GM18873 (cell line): Measurements from ENCODE around the gene ACYP1.

Experiments
- ATAC-seq: cut with Tn5 transposase; IDR thresholded peaks from one replicate; pipeline ENCODE4 v1.9.1; 2021; ENCODE audit warnings: mild to moderate bottlenecking, moderate library complexity, moderate number of reproducible peaks; ENCODE audit not compliant: unreplicated experiment, low FRiP score

ACYP1 gene

DNA sequence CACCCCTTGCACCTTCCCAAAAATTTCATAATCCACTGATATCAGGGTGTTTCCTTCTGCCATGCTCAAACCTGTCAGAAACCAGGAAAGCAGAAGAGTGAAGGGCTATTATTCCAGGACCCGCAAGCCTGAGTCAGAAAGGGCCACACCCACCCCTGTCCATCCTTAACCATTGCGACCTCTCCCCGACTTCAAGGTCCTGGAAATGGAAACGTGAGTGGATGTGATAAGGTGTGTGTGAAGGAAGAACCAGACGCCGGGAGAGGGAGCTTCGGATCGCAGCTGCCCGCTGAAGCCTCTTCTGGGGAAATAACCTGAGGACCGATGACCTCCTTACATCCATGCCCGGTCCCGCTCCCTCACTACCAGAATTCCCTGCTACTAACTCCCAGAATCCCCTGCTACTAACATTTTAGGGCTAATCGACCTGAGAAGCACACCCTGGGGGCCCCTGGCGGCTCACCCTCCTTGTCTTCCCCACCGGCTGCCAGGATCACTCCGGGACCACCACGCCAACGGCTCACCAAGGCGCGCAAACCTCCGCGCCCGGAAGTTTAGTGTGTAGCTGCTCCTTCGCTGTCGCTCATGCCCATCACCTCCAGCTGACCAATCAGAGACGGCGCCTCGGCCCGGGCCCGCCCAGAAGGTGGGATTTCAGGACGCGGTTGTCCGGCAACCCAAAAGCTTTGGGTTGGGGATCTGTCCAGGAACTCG lies at the start of gene ACYP1:
Gene ACYP1 (minus strand): TSS at position 534 of the 714 bp plus-strand sequence. CDS start 471 bp downstream, at position 63.
- ATAC-seq, result peak; percentile 85

DNA sequence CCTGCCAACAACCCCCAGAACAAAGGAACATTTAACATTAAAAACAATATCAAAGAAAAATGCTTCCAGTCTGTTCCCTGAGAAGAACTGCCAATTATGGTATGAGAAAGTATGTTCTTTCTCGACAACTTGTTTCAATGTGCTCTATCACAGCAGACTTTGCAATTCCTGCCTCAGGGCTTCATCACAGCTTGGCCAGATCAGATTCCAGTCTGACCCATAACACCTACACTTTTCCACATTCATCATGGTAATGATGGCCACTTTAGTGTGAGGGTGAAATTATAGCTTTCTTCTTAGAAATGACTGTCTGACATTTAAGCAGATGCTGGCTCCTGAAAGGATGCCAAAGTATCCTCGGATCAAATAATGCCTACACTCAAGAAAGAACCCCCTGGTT lies 46.1 kb upstream of the ACYP1 start:
- ATAC-seq, result no peak

DNA sequence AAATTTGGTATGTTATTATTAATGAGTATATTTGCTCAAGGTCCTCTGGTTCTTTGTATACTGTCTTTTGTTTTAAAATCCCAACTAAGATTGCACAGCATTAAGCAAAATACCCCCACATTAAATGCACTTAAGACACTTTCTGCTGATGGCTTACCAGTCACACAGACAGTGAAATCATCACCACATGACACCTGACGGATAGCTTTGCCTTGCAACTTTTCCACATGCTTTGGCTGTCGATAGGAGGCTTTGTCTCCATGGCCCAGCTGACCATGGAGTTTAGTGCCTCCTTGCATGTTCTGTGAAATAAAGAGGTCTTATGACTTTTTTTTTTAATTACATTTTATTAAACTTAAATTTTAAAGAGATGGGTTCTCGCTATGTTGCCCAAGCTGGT lies 43.4 kb upstream of the ACYP1 start:
- no peak for ATAC-seq

DNA sequence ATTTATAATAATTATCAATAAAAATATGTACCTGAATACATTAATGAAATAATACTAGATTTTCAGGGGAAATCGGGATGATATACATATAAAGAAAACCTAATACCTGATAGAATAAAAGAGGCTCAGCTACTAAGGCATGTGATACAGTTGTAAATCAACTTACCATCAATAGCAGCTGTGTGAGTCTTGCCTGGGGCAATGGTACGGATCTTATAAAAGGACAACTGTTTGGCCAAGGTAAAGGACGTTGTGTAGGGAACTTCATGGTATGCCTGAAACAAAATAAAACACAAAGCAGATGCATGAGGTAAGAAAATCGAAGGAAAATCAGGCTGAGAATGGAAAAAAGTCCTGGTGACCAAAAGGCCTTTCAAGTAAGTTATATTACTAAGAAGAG lies 37.7 kb upstream of the ACYP1 start:
- no peak for ATAC-seq

DNA sequence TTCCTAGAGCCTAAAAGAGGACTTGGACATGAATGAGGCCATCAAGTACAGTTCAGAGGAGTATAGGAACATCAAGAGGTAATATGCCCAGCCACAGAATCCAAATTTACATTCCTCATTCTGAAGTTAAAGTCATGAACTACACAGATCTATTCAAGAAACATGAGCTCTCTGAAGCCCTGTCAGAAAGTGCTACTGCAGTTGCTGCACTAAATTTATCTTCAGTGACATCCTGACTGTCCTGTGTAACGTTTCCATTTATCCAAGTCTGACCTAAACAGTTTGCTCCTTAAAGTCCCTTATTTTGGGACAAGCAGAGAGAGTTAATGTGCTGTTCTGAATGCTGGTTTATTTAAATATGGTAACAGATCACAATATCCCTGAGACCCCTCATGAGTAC lies 34.9 kb upstream of the ACYP1 start:
- no peak for ATAC-seq

DNA sequence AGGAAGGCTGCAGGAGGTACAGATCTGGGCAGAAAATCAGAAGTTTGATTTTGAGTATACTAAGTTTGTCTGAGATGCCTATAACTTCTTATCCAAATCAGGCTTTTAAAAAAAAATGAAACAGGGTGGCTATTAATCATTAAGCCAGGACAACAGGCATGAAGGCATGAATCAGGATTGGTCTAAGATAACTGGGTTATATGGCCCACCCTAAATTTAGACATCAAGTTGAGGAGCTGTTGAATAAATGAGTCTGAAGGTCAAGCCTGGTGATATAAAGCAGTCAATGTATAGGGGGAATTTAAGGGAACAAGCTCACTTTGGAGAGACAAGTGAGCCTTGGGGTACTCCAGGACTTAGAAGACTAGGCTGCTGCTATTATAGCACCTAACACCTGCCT lies 34.4 kb upstream of the ACYP1 start:
- ATAC-seq, result no peak

DNA sequence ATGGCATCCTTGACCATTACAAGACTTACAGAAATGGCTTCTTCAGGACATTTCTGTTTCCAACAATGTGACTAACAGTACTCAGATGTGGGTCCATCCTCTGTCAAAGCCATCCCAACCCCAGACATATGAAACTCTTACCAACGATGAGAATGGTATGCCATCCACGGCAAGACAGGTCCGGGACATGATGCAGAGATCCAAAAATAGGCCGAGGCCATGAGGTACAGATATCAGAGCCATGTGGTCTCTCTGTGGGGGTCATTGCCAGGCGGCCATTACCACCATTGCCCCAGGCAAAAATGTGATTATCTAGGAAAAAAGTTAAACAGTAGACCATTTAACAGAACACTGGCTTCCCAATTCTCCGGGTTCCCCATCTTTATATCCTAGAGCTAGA lies 33.1 kb upstream of the ACYP1 start:
- no peak for ATAC-seq

DNA sequence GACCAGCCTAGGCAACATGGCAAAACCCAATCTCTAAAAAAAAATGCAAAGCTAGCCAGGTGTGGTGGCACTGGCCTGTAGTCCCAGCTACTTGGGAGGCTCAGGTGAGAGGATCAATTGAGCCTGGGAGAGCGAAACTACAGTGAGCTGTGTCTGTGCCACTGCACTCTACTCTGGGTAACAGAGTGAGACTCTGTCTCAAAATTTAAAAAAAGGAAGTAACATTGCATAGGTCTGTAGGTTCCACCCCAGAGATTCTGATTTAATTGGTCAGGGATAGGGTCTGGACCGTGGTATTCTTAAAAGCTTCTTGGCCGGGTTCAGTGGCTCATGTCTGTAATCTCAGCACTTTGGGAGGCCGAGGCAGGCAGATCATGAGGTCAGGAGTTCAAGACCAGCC lies 31.9 kb upstream of the ACYP1 start:
- ATAC-seq, result no peak

DNA sequence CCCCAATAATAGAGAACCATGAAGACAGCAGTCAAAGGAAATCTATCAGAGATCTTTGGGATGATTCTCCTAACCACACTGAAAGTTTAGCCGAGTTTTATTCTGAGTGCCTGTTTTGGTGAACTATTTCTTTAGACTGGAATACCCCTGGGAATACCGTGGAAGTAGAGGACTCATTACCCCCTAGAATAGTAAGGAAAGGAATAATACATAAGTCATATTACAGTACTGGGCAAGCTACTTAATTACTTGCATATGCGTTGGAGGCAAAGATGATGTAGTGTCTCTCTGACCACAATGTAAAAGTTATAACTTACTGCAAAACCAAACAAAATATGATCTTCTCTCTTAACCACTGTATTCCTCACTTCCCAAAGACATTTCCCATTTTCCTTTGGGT lies 31.1 kb upstream of the ACYP1 start:
- no peak for ATAC-seq

DNA sequence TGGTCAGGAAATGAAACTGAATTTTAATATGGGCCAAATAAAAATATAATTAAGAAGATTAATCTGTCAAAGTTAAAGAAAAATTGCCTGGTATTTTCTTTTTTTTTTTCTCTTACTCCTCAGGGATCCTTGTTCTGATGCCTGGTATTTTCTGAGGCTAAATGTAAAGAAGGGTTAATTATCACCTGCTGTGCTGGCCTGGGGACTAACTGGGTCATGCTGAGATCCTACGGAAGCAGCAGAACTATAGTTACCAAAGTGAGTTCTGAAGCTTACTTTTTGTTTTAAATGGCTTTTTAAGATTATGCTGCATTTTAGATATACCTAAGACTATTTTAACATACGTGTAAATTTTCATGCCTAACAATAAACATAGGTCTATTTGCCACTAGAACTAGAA lies 28.9 kb upstream of the ACYP1 start:
- no peak for ATAC-seq

DNA sequence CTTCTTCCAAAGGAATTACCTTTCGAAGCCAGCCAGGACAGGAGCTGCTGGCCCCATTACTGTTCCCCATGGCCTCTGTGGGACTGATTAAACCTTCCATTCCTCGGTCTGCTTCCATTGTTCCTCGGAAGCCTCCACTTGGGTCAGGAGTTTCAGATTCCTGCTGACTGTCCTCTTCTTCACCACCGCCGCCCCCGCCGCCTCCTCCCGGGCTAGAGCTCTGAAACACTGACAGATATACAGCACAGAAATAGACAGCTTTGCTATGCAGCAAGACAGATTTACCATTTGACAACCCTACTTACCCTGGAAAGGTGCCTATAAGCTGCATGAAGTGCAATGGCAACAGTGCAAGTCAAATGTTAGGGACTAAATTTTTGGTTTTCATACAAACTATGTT lies 27.4 kb upstream of the ACYP1 start:
- no peak for ATAC-seq

DNA sequence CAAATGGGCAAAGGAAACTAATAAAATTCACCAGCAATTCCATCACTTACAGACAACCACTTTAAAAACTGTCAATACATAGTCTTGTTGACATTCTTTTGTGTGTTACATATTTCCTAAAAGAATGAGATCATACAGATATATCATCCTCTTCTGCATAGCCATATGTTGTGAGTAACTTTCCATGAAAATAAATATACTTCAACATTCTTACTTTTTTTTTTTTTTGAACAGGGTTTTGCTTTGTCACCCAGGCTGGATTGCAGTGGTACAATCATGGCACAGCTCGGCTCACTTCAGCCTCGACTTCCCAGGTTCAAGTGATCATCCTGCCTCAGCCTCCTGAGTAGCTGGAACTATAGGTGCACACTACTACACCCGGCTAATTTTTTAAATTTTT lies 26.5 kb upstream of the ACYP1 start:
- ATAC-seq, result no peak

DNA sequence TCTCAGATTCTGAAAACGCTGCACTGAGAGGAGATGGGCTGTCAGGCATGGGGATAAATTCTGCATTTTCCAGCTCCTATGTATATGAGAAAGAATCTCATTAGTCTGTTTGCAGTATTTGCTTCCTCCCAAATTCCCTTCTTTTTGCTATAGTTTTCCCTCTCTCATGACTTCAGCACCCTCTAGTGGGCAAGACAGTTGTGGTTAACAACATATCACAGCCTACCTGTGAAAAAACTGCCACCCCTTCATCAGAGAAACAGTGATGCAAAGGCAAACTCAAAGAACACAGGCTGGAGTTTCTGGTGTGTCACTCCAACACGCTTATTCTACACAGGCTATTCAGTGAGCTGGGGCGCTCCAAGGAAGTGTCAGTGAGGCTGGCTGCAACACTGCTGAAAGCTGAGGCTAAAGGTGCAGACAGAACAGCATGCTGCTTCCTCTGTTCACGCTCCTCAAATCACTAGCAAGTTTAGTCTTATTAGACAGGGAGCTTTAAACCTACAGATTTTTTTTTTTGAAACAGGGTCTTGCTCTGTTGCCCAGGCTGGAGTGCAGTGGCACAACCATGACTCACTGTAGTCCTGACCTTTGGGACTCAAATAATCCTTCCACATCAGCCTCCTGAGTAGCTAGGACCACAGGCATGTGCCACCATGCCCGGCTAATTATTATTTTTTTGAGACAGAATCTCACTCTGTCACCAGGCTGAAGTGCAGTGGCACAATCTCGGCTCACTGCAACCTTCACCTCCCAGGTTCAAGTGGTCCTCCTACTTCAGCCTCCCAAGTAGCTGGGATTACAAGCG lies 24.9 kb upstream of the ACYP1 start:
- ATAC-seq, result no peak

DNA sequence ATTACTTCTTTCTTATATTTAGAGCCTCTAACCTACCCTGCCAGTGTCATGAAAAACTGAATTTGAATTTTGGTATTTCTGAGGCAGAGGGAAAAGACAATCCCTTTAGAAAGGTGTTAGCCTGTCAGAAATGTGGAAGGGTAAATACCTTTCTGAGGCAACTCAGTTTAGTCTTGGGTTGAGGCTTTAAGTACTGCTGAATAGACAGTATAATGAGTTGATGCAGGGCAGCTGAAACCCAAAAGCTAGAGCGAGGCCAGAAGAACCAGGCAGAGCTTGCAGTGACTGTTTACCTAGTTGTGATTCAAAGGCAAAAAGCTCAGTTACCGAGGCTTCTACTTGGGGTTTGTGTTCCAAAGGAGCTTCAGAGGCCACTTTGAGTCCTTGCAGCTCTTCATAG lies 24.3 kb upstream of the ACYP1 start:
- no peak for ATAC-seq

DNA sequence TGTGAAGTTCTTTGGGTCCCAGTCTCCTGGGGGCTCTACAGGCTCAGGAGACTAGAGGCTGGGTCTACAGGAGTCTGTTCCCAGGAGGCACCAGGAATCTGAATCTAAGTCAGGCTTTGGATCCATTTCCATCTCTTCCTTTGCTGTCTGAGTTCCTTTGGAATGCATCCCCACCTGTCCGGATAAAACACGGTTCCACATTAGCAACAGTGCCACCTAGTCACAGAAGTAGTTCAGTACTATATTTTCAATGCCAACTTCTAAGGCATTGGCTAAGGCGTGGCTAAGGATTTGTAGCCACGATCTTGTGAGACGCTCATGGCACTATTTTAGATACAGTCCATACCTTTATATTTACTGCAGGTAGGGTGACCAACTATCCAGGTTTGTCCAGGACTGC lies 20.7 kb upstream of the ACYP1 start:
- no peak for ATAC-seq

DNA sequence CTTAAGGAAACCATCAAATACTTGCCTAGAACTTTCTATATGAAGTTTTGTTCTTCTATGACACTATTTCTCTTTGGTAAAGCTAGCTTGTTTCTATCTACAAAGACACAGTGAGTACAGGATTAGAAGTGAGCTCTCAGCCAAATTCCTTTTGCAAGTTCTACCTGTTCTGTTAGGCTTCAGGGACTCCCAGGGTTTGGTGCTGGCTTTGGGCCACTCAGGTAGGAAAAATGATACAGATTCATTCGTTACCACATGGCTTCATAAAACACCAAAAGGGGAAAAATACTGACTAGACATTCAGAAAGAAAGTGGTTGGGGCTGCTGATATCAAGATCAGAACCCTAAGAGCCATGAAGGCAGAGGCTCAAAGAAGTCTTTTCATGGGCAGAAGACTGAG lies 19.4 kb upstream of the ACYP1 start:
- no peak for ATAC-seq

DNA sequence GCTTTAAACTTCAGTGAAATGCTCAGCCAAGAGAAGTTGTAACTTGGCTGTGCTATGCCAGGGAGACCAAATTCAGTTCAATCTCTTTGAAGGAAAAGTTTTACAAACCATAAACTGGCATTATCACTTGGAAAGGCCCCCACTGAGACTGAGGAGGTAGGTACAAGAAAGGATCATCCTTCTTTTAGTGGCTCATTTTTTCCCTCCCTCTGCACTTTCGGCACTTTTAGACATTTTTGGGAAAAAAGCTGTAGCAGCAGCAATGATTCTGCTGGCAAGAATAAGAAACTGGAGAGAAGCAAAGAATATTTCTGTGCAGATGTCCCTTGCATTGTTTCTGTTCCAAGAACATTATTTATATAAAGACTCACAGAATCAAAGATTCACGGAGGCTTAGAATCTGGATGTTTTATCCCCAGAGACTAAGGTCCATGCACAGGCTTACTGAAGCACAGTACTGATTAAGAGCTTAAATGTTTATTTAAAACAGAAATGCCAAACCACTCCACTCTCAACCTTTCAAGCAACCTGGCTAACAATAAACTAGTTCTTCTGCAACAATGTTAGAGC lies 17.9 kb upstream of the ACYP1 start:
- no peak for ATAC-seq

DNA sequence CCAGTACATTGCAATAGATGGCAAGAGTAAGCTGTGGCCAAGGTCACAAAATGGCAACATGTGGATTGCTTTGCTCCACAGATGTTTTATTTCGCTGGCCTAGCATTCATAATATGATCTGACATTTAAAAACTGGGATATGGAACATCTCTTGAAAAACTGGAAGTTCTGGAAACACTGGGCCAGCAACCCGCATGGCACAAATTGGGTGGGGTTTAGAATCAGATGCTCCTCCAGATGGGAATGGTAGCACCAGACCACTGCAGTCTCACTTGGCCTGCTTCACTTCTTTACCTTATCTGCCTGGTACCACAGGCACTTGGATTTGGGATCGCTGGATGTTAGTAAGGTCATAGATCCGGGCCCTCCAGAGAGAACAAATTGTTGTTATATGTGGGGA lies 15.7 kb upstream of the ACYP1 start:
- no peak for ATAC-seq

DNA sequence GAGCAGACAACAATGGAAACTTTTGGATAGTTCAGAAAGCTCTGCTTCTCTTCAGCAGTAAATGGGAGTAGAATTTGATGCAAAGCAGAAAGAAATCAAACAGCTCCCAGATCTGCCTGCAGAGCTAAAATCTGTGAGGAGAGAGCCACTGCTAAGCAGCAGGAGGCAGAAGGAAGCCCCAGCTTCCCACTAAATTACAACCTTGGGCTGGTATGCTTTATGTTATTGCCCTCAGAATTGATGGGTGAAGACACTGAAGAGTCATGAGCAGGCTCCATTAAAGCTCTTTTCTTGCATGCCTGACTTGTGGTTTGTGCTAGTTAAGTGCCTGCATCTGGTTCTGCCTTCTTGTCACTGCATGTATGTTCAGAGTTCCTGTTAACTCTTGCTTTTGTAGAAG lies 14.0 kb upstream of the ACYP1 start:
- ATAC-seq, result no peak

DNA sequence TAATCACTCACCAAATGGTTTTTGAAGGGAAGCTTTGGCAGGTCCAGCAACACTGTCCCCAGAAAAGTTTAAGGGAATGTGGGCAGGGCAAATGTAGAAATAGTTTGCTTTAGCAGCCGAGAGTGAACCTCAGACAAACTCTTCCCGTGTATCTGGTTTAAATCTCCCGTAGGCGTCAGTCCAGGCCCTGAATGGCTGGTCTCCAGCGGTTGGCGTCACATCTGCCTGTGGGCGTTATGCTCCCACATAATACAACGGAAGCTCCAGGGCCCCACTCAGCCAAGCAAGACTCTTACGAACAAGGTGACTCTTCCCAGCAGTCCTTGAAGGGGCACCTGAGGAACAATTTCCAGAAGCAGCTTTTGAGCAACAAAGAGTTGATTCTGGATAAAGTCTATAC lies 6.6 kb upstream of the ACYP1 start:
- ATAC-seq, result no peak

DNA sequence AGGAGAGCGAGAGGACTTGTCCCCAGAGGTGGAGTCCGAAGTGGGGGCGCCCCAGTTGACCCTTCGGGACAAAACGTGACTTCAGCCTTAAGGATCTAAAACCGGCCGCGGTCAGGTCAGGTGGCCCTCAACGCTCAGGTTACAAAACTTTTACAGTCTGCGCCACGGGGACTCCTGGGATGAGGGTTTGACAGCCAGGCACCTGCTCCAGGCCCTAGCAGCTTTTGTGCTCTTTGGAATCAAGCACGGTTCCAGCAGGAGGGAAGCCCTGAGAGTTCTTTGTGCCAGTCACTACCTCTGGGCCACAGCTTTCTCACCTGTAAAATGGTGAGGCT lies 6.0 kb upstream of the ACYP1 start:
- no peak for ATAC-seq
